Gastroesophageal sphincter (tissue), 4 donors: ENCODE measurements around the gene DMRT1. TPM values are rescaled to one million over a fixed set of nuclear protein-coding genes. Genes with fewer than 3 reads are reported as not detected.

Experiments
- ATAC-seq: fragments of 150-250 bp; one replicate; pipeline ENCODE4 v1.9.1; 2016; ENCODE audit warnings: mild to moderate bottlenecking, moderate library complexity
- H3K27ac ChIP-seq, 4 donors: fragments of 200-600 bp; sonication (generic) in 3 of 4; 1 replicate in 3 of 4; 2 replicates in 1 of 4; pipeline ENCODE4 v1.5.1; 2016 to 2019
- H3K27me3 ChIP-seq: fragments of 200-600 bp; sonication (generic); one replicate; pipeline ENCODE4 v1.5.1; 2019
- H3K36me3 ChIP-seq, 2 donors: fragments of 200-600 bp; sonication (generic); one replicate each; pipeline ENCODE4 v1.5.1; 2019; ENCODE audit warnings: control low read depth in 1 of 2
- H3K4me1 ChIP-seq, 3 donors: fragments of 200-600 bp; sonication (generic); 1 replicate in 2 of 3; 2 replicates in 1 of 3; pipeline ENCODE4 v1.5.1; 2016 to 2019; ENCODE audit warnings: control low read depth in 2 of 3
- H3K4me3 ChIP-seq, 2 donors: fragments of 200-600 bp; sonication (generic); one replicate each; pipeline ENCODE4 v1.5.1; 2019; ENCODE audit warnings: mild to moderate bottlenecking in 1 of 2, moderate library complexity in 1 of 2
- H3K9me3 ChIP-seq, 3 donors: fragments of 200-600 bp; sonication (generic); one replicate each; pipeline ENCODE4 v1.5.1; 2017 to 2019; ENCODE audit warnings: control low read depth in 2 of 3
- CTCF ChIP-seq, 4 experiments: fragments of 200-600 bp in 2 of 4; fragments of 450-650 bp in 2 of 4; sonication (generic) in 1 of 4; IDR thresholded peaks; one replicate each; pipeline ENCODE4 v1.5.1; 2017 to 2019; ENCODE audit warnings: antibody characterized with exemption in 4 of 4, mild to moderate bottlenecking in 2 of 4, moderate library complexity in 2 of 4
- EP300 ChIP-seq: sonication (generic); formaldehyde crosslinking; IDR thresholded peaks from one replicate; pipeline ENCODE4 v1.6.1; 2017; ENCODE audit warnings: antibody characterized with exemption, mild to moderate bottlenecking
- POLR2A ChIP-seq, 2 donors: fragments of 450-650 bp; IDR thresholded peaks; one replicate each; pipeline ENCODE4 v1.6.1; 2017; ENCODE audit warnings: antibody characterized with exemption in 2 of 2, mild to moderate bottlenecking in 2 of 2, moderate library complexity in 1 of 2
- POLR2AphosphoS5 ChIP-seq: sonication (generic); formaldehyde crosslinking; IDR thresholded peaks from one replicate; pipeline ENCODE4 v1.6.1; 2017; ENCODE audit warnings: antibody characterized with exemption
- whole genome bisulfite sequencing, 2 donors: methylation state at CpG; one replicate each; pipeline ENCODE4 v1.1.5; 2018; ENCODE audit warnings: low coverage in 1 of 2; 5-methylcytosine and 5-hydroxymethylcytosine counted together
- total RNA-seq, 4 donors: library from RNA; depleted of rRNA; stranded (reverse); fragments of >200 nt; gene quantifications; one replicate each; pipeline ENCODE4 v1.1.0, GENCODE V29; 2016

The DMRT1 gene
- total RNA-seq, 4 donors from 2014 or later: not detected

- Histone ChIP-seq H3K27ac (no peak overlapping the region), H3K4me3 (no peak overlapping the region), H3K27me3 (peaks cover 90% of the 10 kb centered on the region), H3K36me3 (no peaks in the 10 kb centered on the region), H3K4me1 (no peaks in the 10 kb centered on the region), H3K9me3 (no peaks in the 10 kb centered on the region)
- no peak for TF ChIP-seq EP300
- TF ChIP-seq POLR2A (IDR thresholded peaks at IDR 0.05): no peak
- no peak for TF ChIP-seq POLR2AphosphoS5
- 87 to 89% methylated on average over 4 of the region's 4 CpGs for WGBS, 2 donors
- ATAC-seq: no peak
Measured at GRCh38 chr9:959105-959504, 117.6 kb downstream of the DMRT1 start.

GRCh38 chr9:959914-960313, 118.4 kb downstream of the DMRT1 start:
- peaks cover 90% of the 10 kb centered on the region for H3K27me3 ChIP-seq
- ATAC-seq: no peak
- no peaks in the 10 kb centered on the region for H3K4me1 ChIP-seq
- H3K27ac ChIP-seq: no peak overlapping the region
- H3K4me3 ChIP-seq: no peak overlapping the region
- 71 to 74% methylated on average over 2 to 4 of the region's 4 CpGs for WGBS, 2 donors
- H3K9me3 ChIP-seq: no peaks in the 10 kb centered on the region
- no peaks in the 10 kb centered on the region for H3K36me3 ChIP-seq
- TF ChIP-seq EP300: no peak
- no peak for TF ChIP-seq CTCF (IDR thresholded peaks at IDR 0.05)
- TF ChIP-seq POLR2AphosphoS5: no peak
- no peak for TF ChIP-seq POLR2A (IDR thresholded peaks at IDR 0.05)

- H3K9me3 ChIP-seq: no peaks in the 10 kb centered on the region
- TF ChIP-seq POLR2A (IDR thresholded peaks at IDR 0.05) (no peak), EP300 (no peak), POLR2AphosphoS5 (no peak), CTCF (IDR thresholded peaks at IDR 0.05) (no peak)
- H3K27me3 ChIP-seq: peaks cover 93% of the 10 kb centered on the region
- no peak overlapping the region for H3K4me3 ChIP-seq
- H3K36me3 ChIP-seq: no peaks in the 10 kb centered on the region
- H3K27ac ChIP-seq: no peak overlapping the region
- no peak for ATAC-seq
- WGBS, 2 donors: 58 to 61% methylated on average over 5 to 6 of the region's 6 CpGs
- H3K4me1 ChIP-seq: no peaks in the 10 kb centered on the region
Measured at GRCh38 chr9:962023-962422, 120.5 kb downstream of the DMRT1 start.

GRCh38 chr9:965497-965896, 124.0 kb downstream of the DMRT1 start:
- no peak for ATAC-seq
- Histone ChIP-seq H3K27me3 (peaks cover 97% of the 10 kb centered on the region), H3K27ac (no peak overlapping the region), H3K36me3 (no peaks in the 10 kb centered on the region), H3K4me3 (no peak overlapping the region), H3K9me3 (no peaks in the 10 kb centered on the region), H3K4me1 (peaks cover 0 to 15% (median 3%) of the 10 kb centered on the region in 3 donors)
- WGBS, 2 donors: 19 to 42% methylated on average over 2 of the region's 4 CpGs
- TF ChIP-seq CTCF (IDR thresholded peaks at IDR 0.05) (no peak), POLR2A (IDR thresholded peaks at IDR 0.05) (no peak)

- ATAC-seq: no peak
- no peak for TF ChIP-seq EP300
- TF ChIP-seq CTCF (IDR thresholded peaks at IDR 0.05): no peak
- no peak for TF ChIP-seq POLR2A (IDR thresholded peaks at IDR 0.05)
- no peak for TF ChIP-seq POLR2AphosphoS5
Measured at GRCh38 chr9:966870-967269, 125.4 kb downstream of the DMRT1 start.

More at GRCh38 chr9:966870-967269, 125.4 kb downstream of the DMRT1 start:
- H3K9me3 ChIP-seq: no peaks in the 10 kb centered on the region
- H3K4me3 ChIP-seq: no peak overlapping the region
- peaks cover 0 to 28% (median 16%) of the 10 kb centered on the region in 3 donors for H3K4me1 ChIP-seq
- WGBS, 2 donors: 18 to 22% methylated on average over 3 of the region's 3 CpGs
- H3K36me3 ChIP-seq: no peaks in the 10 kb centered on the region
- H3K27me3 ChIP-seq: peaks cover 97% of the 10 kb centered on the region
- no peak overlapping the region for H3K27ac ChIP-seq
